ENCODE data around the gene OTOGL. TPM values are rescaled to one million over a fixed set of nuclear protein-coding genes. Genes with fewer than 3 reads are reported as not detected.

Gene OTOGL
- total RNA-seq, 1 donor from 2014 or later, result 0.27 TPM

DNA sequence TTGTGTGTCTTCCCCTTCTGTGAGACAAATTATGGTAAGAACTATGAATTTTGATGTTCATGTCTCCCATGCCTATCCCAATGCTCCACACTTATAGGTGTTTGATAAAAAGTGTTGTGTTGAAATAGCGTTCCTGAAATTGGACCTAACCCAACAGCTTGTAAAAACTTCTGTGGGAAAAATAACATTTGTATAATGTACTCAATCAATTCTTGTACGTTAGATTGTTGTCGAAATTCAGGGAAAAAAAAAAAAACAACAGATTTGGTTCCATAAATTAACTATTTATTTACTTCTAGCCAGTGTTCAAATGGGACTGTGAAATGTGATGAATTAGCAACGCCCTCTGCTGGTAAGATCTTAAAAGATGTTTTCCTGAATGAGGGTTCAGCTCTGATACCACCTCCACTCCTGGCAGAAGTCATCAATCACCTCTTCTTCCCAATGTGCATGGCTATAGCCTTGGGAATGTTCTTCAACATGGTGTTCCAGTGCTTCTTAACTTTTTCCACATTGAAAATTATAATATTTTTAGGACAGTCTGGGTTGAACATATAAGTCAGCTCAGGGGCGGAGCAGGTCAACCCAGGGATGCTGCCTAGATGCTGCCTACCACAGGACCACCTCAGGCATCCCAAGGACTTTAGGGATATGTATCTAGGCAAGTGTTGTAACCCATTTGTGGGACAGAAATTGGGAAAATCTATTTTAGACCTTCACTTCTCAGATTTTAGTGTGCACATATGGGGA lies 170.6 kb downstream of the OTOGL start:
- H3K36me3 Mint-ChIP-seq, result no peaks in the 10 kb centered on the region
- H3K9me3 Mint-ChIP-seq, result no peaks in the 10 kb centered on the region
- peaks cover 16% of the 10 kb centered on the region for H3K4me1 Mint-ChIP-seq (ENCODE audit: unreplicated experiment)
- no peak for DNase-seq (ENCODE audit: extremely low spot score, unreplicated experiment)
- no peak overlapping the region for H3K27ac Mint-ChIP-seq
- no peaks in the 10 kb centered on the region for H3K27me3 Mint-ChIP-seq
- TF ChIP-seq, protein P1, sequence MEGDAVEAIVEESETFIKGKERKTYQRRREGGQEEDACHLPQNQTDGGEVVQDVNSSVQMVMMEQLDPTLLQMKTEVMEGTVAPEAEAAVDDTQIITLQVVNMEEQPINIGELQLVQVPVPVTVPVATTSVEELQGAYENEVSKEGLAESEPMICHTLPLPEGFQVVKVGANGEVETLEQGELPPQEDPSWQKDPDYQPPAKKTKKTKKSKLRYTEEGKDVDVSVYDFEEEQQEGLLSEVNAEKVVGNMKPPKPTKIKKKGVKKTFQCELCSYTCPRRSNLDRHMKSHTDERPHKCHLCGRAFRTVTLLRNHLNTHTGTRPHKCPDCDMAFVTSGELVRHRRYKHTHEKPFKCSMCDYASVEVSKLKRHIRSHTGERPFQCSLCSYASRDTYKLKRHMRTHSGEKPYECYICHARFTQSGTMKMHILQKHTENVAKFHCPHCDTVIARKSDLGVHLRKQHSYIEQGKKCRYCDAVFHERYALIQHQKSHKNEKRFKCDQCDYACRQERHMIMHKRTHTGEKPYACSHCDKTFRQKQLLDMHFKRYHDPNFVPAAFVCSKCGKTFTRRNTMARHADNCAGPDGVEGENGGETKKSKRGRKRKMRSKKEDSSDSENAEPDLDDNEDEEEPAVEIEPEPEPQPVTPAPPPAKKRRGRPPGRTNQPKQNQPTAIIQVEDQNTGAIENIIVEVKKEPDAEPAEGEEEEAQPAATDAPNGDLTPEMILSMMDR (conservative IDR thresholded peaks at IDR 0.05), result peak; percentile 87
- H3K4me3 Mint-ChIP-seq, result no peak overlapping the region

DNA sequence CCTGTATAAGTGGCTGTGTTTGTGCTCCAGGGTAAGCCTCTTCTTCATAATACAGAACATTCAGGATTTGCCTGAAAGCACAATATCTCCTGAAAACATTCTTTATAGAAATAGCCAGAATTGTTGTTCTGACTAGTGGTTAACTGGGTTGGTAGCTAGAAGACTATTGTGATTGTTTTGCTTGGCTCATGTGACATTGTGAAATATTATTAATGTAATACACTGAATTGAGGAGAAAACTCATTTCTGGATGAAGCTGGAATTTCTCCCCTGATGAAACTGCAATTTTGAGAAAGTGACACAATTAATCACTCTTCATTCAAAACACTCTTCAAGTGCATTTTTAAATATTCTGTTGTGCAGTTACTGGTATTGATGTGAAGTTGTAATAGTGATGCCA lies 172.4 kb downstream of the OTOGL start:
- peaks cover 16% of the 10 kb centered on the region for H3K4me1 Mint-ChIP-seq (ENCODE audit: unreplicated experiment)
- no peaks in the 10 kb centered on the region for H3K36me3 Mint-ChIP-seq
- no peak overlapping the region for H3K27ac Mint-ChIP-seq
- no peak overlapping the region for H3K4me3 Mint-ChIP-seq
- TF ChIP-seq, protein P1 (conservative IDR thresholded peaks at IDR 0.05), result no peak
- DNase-seq (ENCODE audit: extremely low spot score, unreplicated experiment), result no peak
- no peaks in the 10 kb centered on the region for H3K9me3 Mint-ChIP-seq
- no peaks in the 10 kb centered on the region for H3K27me3 Mint-ChIP-seq

DNA sequence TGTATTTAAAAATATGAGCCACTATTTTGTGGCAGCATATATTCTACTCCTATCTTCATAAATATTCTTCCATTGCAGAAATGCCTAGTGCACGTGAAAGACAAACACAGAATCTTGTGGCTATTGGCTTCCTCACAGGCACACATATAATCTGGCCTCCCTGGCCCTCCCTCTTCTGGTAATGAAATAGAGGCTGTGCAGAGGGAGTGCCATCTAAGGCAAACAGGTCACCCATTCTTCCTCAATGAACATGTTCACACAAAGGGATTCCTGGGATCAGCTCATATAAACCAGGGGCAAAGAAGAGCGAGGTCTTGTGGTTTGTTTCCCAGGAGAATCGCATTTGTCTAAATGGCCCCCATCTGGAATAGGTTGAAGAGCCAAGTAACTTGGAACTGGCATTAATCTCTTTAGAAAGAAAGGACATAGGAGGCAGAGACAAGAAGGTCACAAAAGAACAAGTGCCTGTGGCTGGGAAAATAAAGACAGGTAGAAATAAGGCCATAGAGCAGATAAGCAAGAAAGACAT lies 173.1 kb downstream of the OTOGL start:
- Mint-ChIP-seq H3K36me3 (no peaks in the 10 kb centered on the region), H3K27ac (no peak overlapping the region)
- TF ChIP-seq, protein P1 (conservative IDR thresholded peaks at IDR 0.05), result no peak

DNA sequence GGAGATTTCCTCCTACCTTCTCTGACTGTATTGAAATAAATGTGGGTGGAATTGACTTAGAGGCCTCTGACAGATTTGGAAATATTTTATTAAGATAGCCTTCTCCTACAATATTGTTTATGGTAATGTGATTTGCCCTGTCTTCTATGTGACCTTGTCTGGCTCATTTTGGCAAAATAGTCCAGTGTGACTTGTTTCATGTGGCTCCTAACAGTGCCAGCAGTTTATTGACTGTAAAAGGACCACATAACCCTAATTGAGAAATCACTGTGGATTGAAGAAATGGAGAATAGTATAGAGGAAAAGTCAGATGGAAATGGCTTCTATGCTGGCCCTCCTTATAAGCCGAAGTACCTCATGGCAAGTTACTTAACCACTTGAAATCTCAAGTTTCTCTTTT lies 173.8 kb downstream of the OTOGL start:
- Mint-ChIP-seq H3K4me3 (no peak overlapping the region), H3K27me3 (no peaks in the 10 kb centered on the region), H3K36me3 (no peaks in the 10 kb centered on the region), H3K9me3 (no peaks in the 10 kb centered on the region), H3K4me1 (ENCODE audit: unreplicated experiment) (peaks cover 16% of the 10 kb centered on the region), H3K27ac (no peak overlapping the region)
- DNase-seq (ENCODE audit: extremely low spot score, unreplicated experiment), result no peak
- TF ChIP-seq, protein P1 (conservative IDR thresholded peaks at IDR 0.05), result no peak

More for the DNA sequence above, 173.1 kb downstream of the OTOGL start:
- no peak for DNase-seq (ENCODE audit: extremely low spot score, unreplicated experiment)
- Mint-ChIP-seq H3K4me1 (ENCODE audit: unreplicated experiment) (peaks cover 16% of the 10 kb centered on the region), H3K27me3 (no peaks in the 10 kb centered on the region), H3K4me3 (no peak overlapping the region), H3K9me3 (no peaks in the 10 kb centered on the region)

DNA sequence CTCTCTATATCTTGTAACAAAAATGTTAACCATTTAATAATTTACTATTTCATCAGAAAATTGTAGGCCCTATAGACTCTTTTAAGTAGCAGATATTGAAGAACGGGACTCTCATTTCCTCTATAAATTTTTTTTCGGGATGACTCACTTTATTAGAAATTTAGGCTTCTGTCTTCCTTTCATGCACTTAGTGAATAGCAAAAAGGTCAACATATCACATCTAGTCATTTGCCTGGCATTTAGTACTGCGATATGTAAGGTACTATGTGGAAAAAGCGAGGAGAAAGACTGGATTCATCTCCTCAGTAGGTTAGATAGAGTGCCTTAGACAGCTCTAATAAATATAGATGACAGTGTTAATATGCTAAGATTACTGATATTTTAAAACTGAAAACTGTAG lies 178.4 kb downstream of the OTOGL start:
- Mint-ChIP-seq H3K4me3 (no peak overlapping the region), H3K9me3 (peaks cover 5% of the 10 kb centered on the region), H3K27ac (no peak overlapping the region), H3K27me3 (no peaks in the 10 kb centered on the region), H3K36me3 (no peaks in the 10 kb centered on the region), H3K4me1 (ENCODE audit: unreplicated experiment) (no peaks in the 10 kb centered on the region)
- TF ChIP-seq, protein P1 (conservative IDR thresholded peaks at IDR 0.05), result no peak
- no peak for DNase-seq (ENCODE audit: extremely low spot score, unreplicated experiment)

Measured in type B pancreatic cell (in vitro differentiated cells).